GM23338 (cell line): ENCODE data around the gene PHYHIPL. TPM values are rescaled to one million over a fixed set of nuclear protein-coding genes. Genes with fewer than 3 reads are reported as not detected.

Experiments
- ATAC-seq: fragments of 200-7000 bp; cut with Tn5 transposase; 3 replicates; pipeline ENCODE4 v1.9.1; 2020
- DNase-seq: peaks from one replicate; pipeline ENCODE4 v3.0.0-alpha.2; 2015; ENCODE audit warnings: low spot score
- H2AFZ ChIP-seq: fragments of 200-600 bp; sonication (generic); 2 replicates; pipeline ENCODE4 v1.8.0; 2016; ENCODE audit warnings: antibody characterized with exemption, mild to moderate bottlenecking, moderate library complexity
- H3F3A ChIP-seq: fragments of 200-600 bp; sonication (generic); replicated peaks from 2 replicates; pipeline ENCODE4 v1.8.0; 2017; ENCODE audit warnings: antibody characterized with exemption, mixed run types, low read depth
- H3K27ac ChIP-seq: fragments of 200-600 bp; sonication (generic); 2 replicates; pipeline ENCODE4 v1.6.1; 2016; ENCODE audit warnings: low read depth
- H3K27me3 ChIP-seq: fragments of 200-600 bp; sonication (generic); 2 replicates; pipeline ENCODE4 v1.8.0; 2016; ENCODE audit warnings: mild to moderate bottlenecking, mixed run types, moderate library complexity; ENCODE audit not compliant: insufficient read depth
- H3K36me3 ChIP-seq: fragments of 200-600 bp; sonication (generic); 2 replicates; pipeline ENCODE4 v1.8.0; 2016; ENCODE audit warnings: mild to moderate bottlenecking; ENCODE audit not compliant: insufficient read depth
- H3K4me1 ChIP-seq: fragments of 200-600 bp; sonication (generic); 2 replicates; pipeline ENCODE4 v1.8.0; 2016; ENCODE audit warnings: mild to moderate bottlenecking, moderate library complexity; ENCODE audit not compliant: insufficient read depth
- H3K4me2 ChIP-seq: fragments of 200-600 bp; sonication (generic); 2 replicates; pipeline ENCODE4 v1.7.1; 2017; ENCODE audit warnings: mixed run types
- H3K4me3 ChIP-seq: fragments of 200-600 bp; sonication (generic); 2 replicates; pipeline ENCODE4 v1.6.1; 2016; ENCODE audit warnings: mixed run types
- H3K79me2 ChIP-seq: fragments of 200-600 bp; sonication (generic); replicated peaks from 2 replicates; pipeline ENCODE4 v1.8.0; 2017; ENCODE audit warnings: mild to moderate bottlenecking; ENCODE audit not compliant: insufficient read depth
- H3K9me2 ChIP-seq: fragments of 200-600 bp; sonication (generic); 2 replicates; pipeline ENCODE4 v1.8.0; 2017; ENCODE audit not compliant: insufficient read depth
- H4K20me1 ChIP-seq: fragments of 200-600 bp; sonication (generic); replicated peaks from 2 replicates; pipeline ENCODE4 v1.8.0; 2017; ENCODE audit warnings: mild to moderate bottlenecking; ENCODE audit not compliant: insufficient read depth
- H3K27ac Mint-ChIP-seq: 2 replicates; pipeline ENCODE4 v1.8.0; 2020; ENCODE audit warnings: inconsistent platforms, mild to moderate bottlenecking, moderate library complexity, mixed read lengths
- H3K27me3 Mint-ChIP-seq: 3 replicates; pipeline ENCODE4 v1.8.0; 2022; ENCODE audit warnings: low read depth, mild to moderate bottlenecking, moderate library complexity, mixed read lengths, inconsistent platforms; ENCODE audit not compliant: insufficient read depth, poor library complexity
- H3K36me3 Mint-ChIP-seq: 3 replicates; pipeline ENCODE4 v1.8.0; 2021; ENCODE audit warnings: low read depth, mild to moderate bottlenecking, inconsistent platforms, moderate library complexity, mixed read lengths
- H3K4me1 Mint-ChIP-seq: 3 replicates; pipeline ENCODE4 v1.8.0; 2020; ENCODE audit warnings: mild to moderate bottlenecking, inconsistent platforms, mixed read lengths
- H3K4me3 Mint-ChIP-seq: 3 replicates; pipeline ENCODE4 v1.8.0; 2021; ENCODE audit warnings: moderate library complexity, mild to moderate bottlenecking, inconsistent platforms, mixed read lengths
- H3K9me3 Mint-ChIP-seq: 3 replicates; pipeline ENCODE4 v1.8.0; 2020; ENCODE audit warnings: moderate library complexity, mild to moderate bottlenecking, inconsistent platforms, mixed read lengths
- CREB1 ChIP-seq: fragments of 250-450 bp; sonication (Bioruptor Pico); IDR thresholded peaks from 2 replicates; pipeline ENCODE4 v1.5.0; 2020; ENCODE audit warnings: low read depth, mild to moderate bottlenecking, moderate library complexity
- EZH2 ChIP-seq: fragments of 200-600 bp; sonication (generic); IDR thresholded peaks from one replicate; pipeline ENCODE4 v1.8.0; 2017; ENCODE audit warnings: antibody characterized with exemption, mild to moderate bottlenecking, low read depth; ENCODE audit not compliant: unreplicated experiment
- EZH2phosphoT487 ChIP-seq: fragments of 200-600 bp; sonication (generic); IDR thresholded peaks from one replicate; pipeline ENCODE4 v1.8.1; 2018; ENCODE audit warnings: antibody characterized with exemption; ENCODE audit not compliant: unreplicated experiment
- JUNB ChIP-seq: IDR thresholded peaks from one replicate; pipeline ENCODE4 v1.6.1; 2016; ENCODE audit warnings: antibody characterized with exemption; ENCODE audit not compliant: unreplicated experiment
- NANOG ChIP-seq: IDR thresholded peaks from 2 replicates; pipeline ENCODE4 v1.6.1; 2016; ENCODE audit warnings: antibody characterized with exemption, borderline replicate concordance
- POLR2AphosphoS5 ChIP-seq: IDR thresholded peaks from 2 replicates; pipeline ENCODE4 v1.6.1; 2016; ENCODE audit warnings: antibody characterized with exemption, low read depth
- STAT1 ChIP-seq: IDR thresholded peaks from one replicate; pipeline ENCODE4 v1.6.1; 2016; ENCODE audit warnings: antibody characterized with exemption; ENCODE audit not compliant: unreplicated experiment
- polyA plus RNA-seq: library from polyadenylated mRNA; unstranded; fragments of >200 nt; fragmentation: Nextera tagmentation; extraction: Ambion mirVana; gene quantifications from 2 replicates; pipeline ENCODE4 v1.2.1, GENCODE V29; 2016
- total RNA-seq: library from RNA; depleted of rRNA; stranded (reverse); fragments of >200 nt; shearing (Covaris generic); gene quantifications from 2 replicates; pipeline ENCODE4 v1.2.3, GENCODE V29; 2014
- TF ChIP-seq, protein P1 (sequence below), 2 experiments: fragments of 200-600 bp in 1 of 2; sonication (generic) in 1 of 2; conservative IDR thresholded peaks; 2 replicates each; pipeline versions ENCODE4 v1.5.1 to v1.6.1; 2016 to 2017; ENCODE audit warnings: antibody characterized with exemption in 2 of 2, low read depth in 2 of 2, mild to moderate bottlenecking in 2 of 2, moderate library complexity in 1 of 2
- TF ChIP-seq, protein P2 (sequence below): IDR thresholded peaks from one replicate; pipeline ENCODE4 v1.6.1; 2018; ENCODE audit warnings: antibody characterized with exemption; ENCODE audit not compliant: unreplicated experiment
- TF ChIP-seq, protein P3 (sequence below): fragments of 250-450 bp; sonication (Bioruptor Pico); IDR thresholded peaks from 2 replicates; pipeline ENCODE4 v1.5.0; 2020; ENCODE audit warnings: mild to moderate bottlenecking, moderate library complexity
- TF ChIP-seq, protein P4 (sequence below): IDR thresholded peaks from 2 replicates; pipeline ENCODE4 v1.6.1; 2016; ENCODE audit warnings: antibody characterized with exemption

Gene PHYHIPL
- total and polyA plus RNA-seq, 2 experiments from 2014 or later, result 0.24 to 0.27 TPM

DNA sequence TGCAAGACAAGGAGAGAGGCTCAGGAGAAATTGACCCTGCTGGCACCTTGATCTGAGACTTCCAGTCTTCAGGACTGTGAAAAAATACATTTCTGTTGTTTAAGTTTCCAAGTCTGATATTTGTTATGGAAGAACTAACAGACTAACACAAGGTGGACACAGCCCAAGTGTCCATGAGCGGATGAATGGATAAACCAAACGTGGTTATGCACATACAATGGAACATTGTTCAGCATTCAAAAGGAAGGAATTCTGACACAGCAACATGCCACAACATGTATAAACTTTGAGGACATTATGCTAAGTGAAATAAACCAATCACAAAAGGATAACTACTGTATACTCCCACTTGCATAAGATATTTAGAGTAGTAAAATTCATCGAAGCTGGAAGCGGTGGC lies 109.4 kb downstream of the PHYHIPL start:
- Histone ChIP-seq H3K9me2 (no peaks in the 10 kb centered on the region; the same call in 1 of the 2 replicates), H3K4me1 (peaks cover 20% of the 10 kb centered on the region), H3K4me2 (no peak overlapping the region), H3K36me3 (no peaks in the 10 kb centered on the region), H3K27ac (no peak overlapping the region), H3K27me3 (no peaks in the 10 kb centered on the region), H4K20me1 (no peaks in the 10 kb centered on the region), H3K4me3 (no peak overlapping the region), H3F3A (no peaks in the 10 kb centered on the region), H3K79me2 (no peaks in the 10 kb centered on the region), H2AFZ (no peak overlapping the region)
- Mint-ChIP-seq H3K9me3 (no peaks in the 10 kb centered on the region; the same call in 2 of the 3 replicates), H3K4me1 (peaks cover 31% of the 10 kb centered on the region), H3K36me3 (no peaks in the 10 kb centered on the region), H3K27me3 (peaks cover 4% of the 10 kb centered on the region), H3K4me3 (no peak overlapping the region), H3K27ac (no peak overlapping the region)
- DNase-seq (no peak), ATAC-seq (no peak)
- TF ChIP-seq CREB1 (CRISPR knock-in tag) (no peak), JUNB (no peak), STAT1 (no peak), EZH2phosphoT487 (no peak), NANOG (no peak), EZH2 (no peak), POLR2AphosphoS5 (no peak)
- TF ChIP-seq, protein P1, sequence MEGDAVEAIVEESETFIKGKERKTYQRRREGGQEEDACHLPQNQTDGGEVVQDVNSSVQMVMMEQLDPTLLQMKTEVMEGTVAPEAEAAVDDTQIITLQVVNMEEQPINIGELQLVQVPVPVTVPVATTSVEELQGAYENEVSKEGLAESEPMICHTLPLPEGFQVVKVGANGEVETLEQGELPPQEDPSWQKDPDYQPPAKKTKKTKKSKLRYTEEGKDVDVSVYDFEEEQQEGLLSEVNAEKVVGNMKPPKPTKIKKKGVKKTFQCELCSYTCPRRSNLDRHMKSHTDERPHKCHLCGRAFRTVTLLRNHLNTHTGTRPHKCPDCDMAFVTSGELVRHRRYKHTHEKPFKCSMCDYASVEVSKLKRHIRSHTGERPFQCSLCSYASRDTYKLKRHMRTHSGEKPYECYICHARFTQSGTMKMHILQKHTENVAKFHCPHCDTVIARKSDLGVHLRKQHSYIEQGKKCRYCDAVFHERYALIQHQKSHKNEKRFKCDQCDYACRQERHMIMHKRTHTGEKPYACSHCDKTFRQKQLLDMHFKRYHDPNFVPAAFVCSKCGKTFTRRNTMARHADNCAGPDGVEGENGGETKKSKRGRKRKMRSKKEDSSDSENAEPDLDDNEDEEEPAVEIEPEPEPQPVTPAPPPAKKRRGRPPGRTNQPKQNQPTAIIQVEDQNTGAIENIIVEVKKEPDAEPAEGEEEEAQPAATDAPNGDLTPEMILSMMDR (conservative IDR thresholded peaks at IDR 0.05; ENCODE audit: low read depth in 2 of 2), result no peak
- TF ChIP-seq, protein P2, sequence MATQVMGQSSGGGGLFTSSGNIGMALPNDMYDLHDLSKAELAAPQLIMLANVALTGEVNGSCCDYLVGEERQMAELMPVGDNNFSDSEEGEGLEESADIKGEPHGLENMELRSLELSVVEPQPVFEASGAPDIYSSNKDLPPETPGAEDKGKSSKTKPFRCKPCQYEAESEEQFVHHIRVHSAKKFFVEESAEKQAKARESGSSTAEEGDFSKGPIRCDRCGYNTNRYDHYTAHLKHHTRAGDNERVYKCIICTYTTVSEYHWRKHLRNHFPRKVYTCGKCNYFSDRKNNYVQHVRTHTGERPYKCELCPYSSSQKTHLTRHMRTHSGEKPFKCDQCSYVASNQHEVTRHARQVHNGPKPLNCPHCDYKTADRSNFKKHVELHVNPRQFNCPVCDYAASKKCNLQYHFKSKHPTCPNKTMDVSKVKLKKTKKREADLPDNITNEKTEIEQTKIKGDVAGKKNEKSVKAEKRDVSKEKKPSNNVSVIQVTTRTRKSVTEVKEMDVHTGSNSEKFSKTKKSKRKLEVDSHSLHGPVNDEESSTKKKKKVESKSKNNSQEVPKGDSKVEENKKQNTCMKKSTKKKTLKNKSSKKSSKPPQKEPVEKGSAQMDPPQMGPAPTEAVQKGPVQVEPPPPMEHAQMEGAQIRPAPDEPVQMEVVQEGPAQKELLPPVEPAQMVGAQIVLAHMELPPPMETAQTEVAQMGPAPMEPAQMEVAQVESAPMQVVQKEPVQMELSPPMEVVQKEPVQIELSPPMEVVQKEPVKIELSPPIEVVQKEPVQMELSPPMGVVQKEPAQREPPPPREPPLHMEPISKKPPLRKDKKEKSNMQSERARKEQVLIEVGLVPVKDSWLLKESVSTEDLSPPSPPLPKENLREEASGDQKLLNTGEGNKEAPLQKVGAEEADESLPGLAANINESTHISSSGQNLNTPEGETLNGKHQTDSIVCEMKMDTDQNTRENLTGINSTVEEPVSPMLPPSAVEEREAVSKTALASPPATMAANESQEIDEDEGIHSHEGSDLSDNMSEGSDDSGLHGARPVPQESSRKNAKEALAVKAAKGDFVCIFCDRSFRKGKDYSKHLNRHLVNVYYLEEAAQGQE, result no peak
- TF ChIP-seq, protein P3, sequence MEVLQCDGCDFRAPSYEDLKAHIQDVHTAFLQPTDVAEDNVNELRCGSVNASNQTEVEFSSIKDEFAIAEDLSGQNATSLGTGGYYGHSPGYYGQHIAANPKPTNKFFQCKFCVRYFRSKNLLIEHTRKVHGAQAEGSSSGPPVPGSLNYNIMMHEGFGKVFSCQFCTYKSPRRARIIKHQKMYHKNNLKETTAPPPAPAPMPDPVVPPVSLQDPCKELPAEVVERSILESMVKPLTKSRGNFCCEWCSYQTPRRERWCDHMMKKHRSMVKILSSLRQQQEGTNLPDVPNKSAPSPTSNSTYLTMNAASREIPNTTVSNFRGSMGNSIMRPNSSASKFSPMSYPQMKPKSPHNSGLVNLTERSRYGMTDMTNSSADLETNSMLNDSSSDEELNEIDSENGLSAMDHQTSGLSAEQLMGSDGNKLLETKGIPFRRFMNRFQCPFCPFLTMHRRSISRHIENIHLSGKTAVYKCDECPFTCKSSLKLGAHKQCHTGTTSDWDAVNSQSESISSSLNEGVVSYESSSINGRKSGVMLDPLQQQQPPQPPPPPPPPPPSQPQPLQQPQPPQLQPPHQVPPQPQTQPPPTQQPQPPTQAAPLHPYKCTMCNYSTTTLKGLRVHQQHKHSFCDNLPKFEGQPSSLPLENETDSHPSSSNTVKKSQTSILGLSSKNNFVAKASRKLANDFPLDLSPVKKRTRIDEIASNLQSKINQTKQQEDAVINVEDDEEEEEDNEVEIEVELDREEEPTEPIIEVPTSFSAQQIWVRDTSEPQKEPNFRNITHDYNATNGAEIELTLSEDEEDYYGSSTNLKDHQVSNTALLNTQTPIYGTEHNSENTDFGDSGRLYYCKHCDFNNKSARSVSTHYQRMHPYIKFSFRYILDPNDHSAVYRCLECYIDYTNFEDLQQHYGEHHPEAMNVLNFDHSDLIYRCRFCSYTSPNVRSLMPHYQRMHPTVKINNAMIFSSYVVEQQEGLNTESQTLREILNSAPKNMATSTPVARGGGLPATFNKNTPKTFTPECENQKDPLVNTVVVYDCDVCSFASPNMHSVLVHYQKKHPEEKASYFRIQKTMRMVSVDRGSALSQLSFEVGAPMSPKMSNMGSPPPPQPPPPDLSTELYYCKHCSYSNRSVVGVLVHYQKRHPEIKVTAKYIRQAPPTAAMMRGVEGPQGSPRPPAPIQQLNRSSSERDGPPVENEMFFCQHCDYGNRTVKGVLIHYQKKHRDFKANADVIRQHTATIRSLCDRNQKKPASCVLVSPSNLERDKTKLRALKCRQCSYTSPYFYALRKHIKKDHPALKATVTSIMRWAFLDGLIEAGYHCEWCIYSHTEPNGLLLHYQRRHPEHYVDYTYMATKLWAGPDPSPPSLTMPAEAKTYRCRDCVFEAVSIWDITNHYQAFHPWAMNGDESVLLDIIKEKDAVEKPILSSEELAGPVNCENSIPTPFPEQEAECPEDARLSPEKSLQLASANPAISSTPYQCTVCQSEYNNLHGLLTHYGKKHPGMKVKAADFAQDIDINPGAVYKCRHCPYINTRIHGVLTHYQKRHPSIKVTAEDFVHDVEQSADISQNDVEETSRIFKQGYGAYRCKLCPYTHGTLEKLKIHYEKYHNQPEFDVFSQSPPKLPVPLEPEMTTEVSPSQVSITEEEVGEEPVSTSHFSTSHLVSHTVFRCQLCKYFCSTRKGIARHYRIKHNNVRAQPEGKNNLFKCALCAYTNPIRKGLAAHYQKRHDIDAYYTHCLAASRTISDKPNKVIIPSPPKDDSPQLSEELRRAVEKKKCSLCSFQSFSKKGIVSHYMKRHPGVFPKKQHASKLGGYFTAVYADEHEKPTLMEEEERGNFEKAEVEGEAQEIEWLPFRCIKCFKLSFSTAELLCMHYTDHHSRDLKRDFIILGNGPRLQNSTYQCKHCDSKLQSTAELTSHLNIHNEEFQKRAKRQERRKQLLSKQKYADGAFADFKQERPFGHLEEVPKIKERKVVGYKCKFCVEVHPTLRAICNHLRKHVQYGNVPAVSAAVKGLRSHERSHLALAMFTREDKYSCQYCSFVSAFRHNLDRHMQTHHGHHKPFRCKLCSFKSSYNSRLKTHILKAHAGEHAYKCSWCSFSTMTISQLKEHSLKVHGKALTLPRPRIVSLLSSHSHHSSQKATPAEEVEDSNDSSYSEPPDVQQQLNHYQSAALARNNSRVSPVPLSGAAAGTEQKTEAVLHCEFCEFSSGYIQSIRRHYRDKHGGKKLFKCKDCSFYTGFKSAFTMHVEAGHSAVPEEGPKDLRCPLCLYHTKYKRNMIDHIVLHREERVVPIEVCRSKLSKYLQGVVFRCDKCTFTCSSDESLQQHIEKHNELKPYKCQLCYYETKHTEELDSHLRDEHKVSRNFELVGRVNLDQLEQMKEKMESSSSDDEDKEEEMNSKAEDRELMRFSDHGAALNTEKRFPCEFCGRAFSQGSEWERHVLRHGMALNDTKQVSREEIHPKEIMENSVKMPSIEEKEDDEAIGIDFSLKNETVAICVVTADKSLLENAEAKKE (CRISPR knock-in tag), result no peak
- TF ChIP-seq, protein P4, sequence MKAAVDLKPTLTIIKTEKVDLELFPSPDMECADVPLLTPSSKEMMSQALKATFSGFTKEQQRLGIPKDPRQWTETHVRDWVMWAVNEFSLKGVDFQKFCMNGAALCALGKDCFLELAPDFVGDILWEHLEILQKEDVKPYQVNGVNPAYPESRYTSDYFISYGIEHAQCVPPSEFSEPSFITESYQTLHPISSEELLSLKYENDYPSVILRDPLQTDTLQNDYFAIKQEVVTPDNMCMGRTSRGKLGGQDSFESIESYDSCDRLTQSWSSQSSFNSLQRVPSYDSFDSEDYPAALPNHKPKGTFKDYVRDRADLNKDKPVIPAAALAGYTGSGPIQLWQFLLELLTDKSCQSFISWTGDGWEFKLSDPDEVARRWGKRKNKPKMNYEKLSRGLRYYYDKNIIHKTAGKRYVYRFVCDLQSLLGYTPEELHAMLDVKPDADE, result no peak
